CD14-positive monocyte (primary cell): ENCODE data around the gene WWOX. TPM values are rescaled to one million over a fixed set of nuclear protein-coding genes. Genes with fewer than 3 reads are reported as not detected.

Experiments
- DNase-seq, 3 donors: peaks; one replicate each; pipeline ENCODE4 v3.0.0-alpha.2; 2011 to 2022
- H2AFZ ChIP-seq: 2 replicates; pipeline ENCODE4 v1.6.0; 2012; ENCODE audit warnings: mild to moderate bottlenecking, low read depth, low read length, inconsistent platforms; ENCODE audit not compliant: insufficient read depth, poor library complexity, severe bottlenecking
- H3K27ac ChIP-seq, 2 donors: 1 replicate in 1 of 2; 2 replicates in 1 of 2; pipeline ENCODE4 v1.5.1; 2012 to 2013; ENCODE audit warnings: low read length in 2 of 2, control low read depth in 1 of 2, inconsistent platforms in 1 of 2, low read depth in 1 of 2, mild to moderate bottlenecking in 1 of 2
- H3K27me3 ChIP-seq, 2 donors: one replicate each; pipeline versions ENCODE4 v1.6.0 to v1.6.1; 2011 to 2013; ENCODE audit warnings: low read length in 2 of 2; ENCODE audit not compliant: control insufficient read depth in 2 of 2, insufficient read depth in 2 of 2
- H3K36me3 ChIP-seq, 2 donors: replicated peaks in 1 of 2; 1 replicate in 1 of 2; 2 replicates in 1 of 2; pipeline versions ENCODE4 v1.5.1 to v1.6.1; 2012 to 2013; ENCODE audit warnings: low read length in 2 of 2, control low read depth in 1 of 2, inconsistent platforms in 1 of 2, mild to moderate bottlenecking in 1 of 2; ENCODE audit not compliant: insufficient read depth in 2 of 2, control insufficient read depth in 1 of 2
- H3K4me1 ChIP-seq, 2 donors: 1 replicate in 1 of 2; 2 replicates in 1 of 2; pipeline versions ENCODE4 v1.5.1 to v1.6.1; 2012 to 2013; ENCODE audit warnings: low read length in 2 of 2, control low read depth in 1 of 2, inconsistent platforms in 1 of 2, mild to moderate bottlenecking in 1 of 2, moderate library complexity in 1 of 2; ENCODE audit not compliant: insufficient read depth in 2 of 2, control insufficient read depth in 1 of 2
- H3K4me2 ChIP-seq: replicated peaks from 2 replicates; pipeline ENCODE3; 2012; ENCODE audit warnings: low read length, moderate library complexity, mild to moderate bottlenecking; ENCODE audit not compliant: poor library complexity, severe bottlenecking; ENCODE audit errors: extremely low read depth
- H3K4me3 ChIP-seq, 3 experiments: fragments of 200-600 bp in 1 of 3; sonication (generic) in 1 of 3; replicated peaks in 1 of 3; 1 replicate in 2 of 3; 2 replicates in 1 of 3; pipeline ENCODE4 v1.5.1; 2011 to 2013; ENCODE audit warnings: low read length in 3 of 3, mild to moderate bottlenecking in 3 of 3, control low read depth in 2 of 3, low read depth in 2 of 3, inconsistent platforms in 1 of 3, moderate library complexity in 1 of 3
- H3K79me2 ChIP-seq: 2 replicates; pipeline ENCODE4 v1.6.0; 2012; ENCODE audit warnings: mild to moderate bottlenecking, control low read depth, inconsistent platforms, low read length, moderate library complexity; ENCODE audit not compliant: insufficient read depth
- H3K9ac ChIP-seq: 2 replicates; pipeline ENCODE4 v1.6.0; 2017; ENCODE audit warnings: low read length, mild to moderate bottlenecking; ENCODE audit not compliant: insufficient read depth, poor library complexity, severe bottlenecking
- H3K9me3 ChIP-seq, 2 donors: replicated peaks in 1 of 2; 1 replicate in 1 of 2; 2 replicates in 1 of 2; pipeline versions ENCODE4 v1.5.1 to v1.6.1; 2012 to 2013; ENCODE audit warnings: low read length in 2 of 2, control low read depth in 1 of 2; ENCODE audit not compliant: control insufficient read depth in 1 of 2, insufficient read depth in 1 of 2
- H4K20me1 ChIP-seq: 2 replicates; pipeline ENCODE4 v1.6.0; 2012; ENCODE audit warnings: mild to moderate bottlenecking, low read length, control low read depth, moderate library complexity; ENCODE audit not compliant: insufficient read depth
- H3K27ac Mint-ChIP-seq, 7 donors: one replicate each; pipeline ENCODE4 v1.8.0; 2020; ENCODE audit warnings: mild to moderate bottlenecking in 7 of 7, mixed read lengths in 7 of 7, moderate library complexity in 6 of 7, inconsistent platforms in 2 of 7
- H3K27me3 Mint-ChIP-seq, 3 donors: one replicate each; pipeline ENCODE4 v1.8.0; 2021 to 2022; ENCODE audit warnings: low read depth in 3 of 3, mild to moderate bottlenecking in 3 of 3, mixed read lengths in 3 of 3, moderate library complexity in 3 of 3, inconsistent platforms in 1 of 3
- H3K36me3 Mint-ChIP-seq, 2 donors: one replicate each; pipeline ENCODE4 v1.8.0; 2020; ENCODE audit warnings: mixed read lengths in 2 of 2, inconsistent platforms in 1 of 2, mild to moderate bottlenecking in 1 of 2
- H3K4me1 Mint-ChIP-seq: one replicate; pipeline ENCODE4 v1.8.0; 2020; ENCODE audit warnings: mild to moderate bottlenecking, mixed read lengths
- H3K4me3 Mint-ChIP-seq, 2 donors: one replicate each; pipeline ENCODE4 v1.8.0; 2020; ENCODE audit warnings: mild to moderate bottlenecking in 2 of 2, mixed read lengths in 2 of 2, moderate library complexity in 1 of 2
- H3K9me3 Mint-ChIP-seq, 7 donors: one replicate each; pipeline ENCODE4 v1.8.0; 2020 to 2022; ENCODE audit warnings: mixed read lengths in 7 of 7, mild to moderate bottlenecking in 6 of 7, moderate library complexity in 6 of 7, inconsistent platforms in 2 of 7
- WGBS: methylation state at CpG from one replicate; pipeline ENCODE4 v1.1.5; 2013; ENCODE audit warnings: missing lambda C conversion rate; ENCODE audit not compliant: insufficient coverage; 5-methylcytosine and 5-hydroxymethylcytosine counted together
- intact Hi-C, 2 donors: fragments of 100-400 bp; cut with micrococcal nuclease; formaldehyde crosslinking; loops; one replicate each; pipeline versions ENCODE4 v1.15.0 to v1.15.1; 2023
- polyA plus RNA-seq, 3 donors: library from polyadenylated mRNA; depleted of rRNA in 1 of 3; unstranded in 2 of 3; stranded (reverse) in 1 of 3; fragments of 300-500 nt in 2 of 3; fragments of >200 nt in 1 of 3; fragmentation: Illumina TruSeq in 2 of 3; gene quantifications; 1 replicate in 2 of 3; 2 replicates in 1 of 3; pipeline ENCODE4 v1.2.3, GENCODE V29; 2012 to 2021
- TF ChIP-seq, protein P1 (sequence below): fragments of 200-600 bp; IDR thresholded peaks from one replicate; pipeline ENCODE4 v1.8.0; 2022; ENCODE audit warnings: antibody characterized with exemption, mild to moderate bottlenecking

The WWOX gene
- polyA plus RNA-seq, 3 donors = 4.0 to 7.0 (median 6.3) TPM

DNA sequence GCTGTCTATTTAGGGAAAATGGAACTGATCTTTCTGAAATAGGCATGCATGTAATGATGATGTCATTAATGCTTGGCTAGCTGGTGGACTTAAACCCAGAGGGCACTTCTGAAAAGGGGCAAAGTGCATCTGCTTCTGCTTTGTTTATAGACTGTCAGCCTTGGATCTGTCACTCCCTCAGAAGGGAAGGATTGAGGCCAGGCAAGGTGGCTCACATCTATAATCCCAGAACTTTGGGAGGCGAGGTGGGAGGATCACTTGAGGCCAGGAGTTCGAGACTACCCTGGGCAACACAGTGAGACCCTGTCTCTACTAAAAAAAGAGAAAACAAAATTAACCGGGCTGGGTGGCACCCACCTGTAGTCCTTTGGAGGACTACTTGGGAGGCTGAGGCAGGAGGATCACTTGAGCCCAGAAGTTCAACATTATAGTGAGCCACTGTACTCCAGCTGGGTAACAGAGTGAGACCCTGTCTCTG is 185.5 kb downstream of the WWOX start:
- Histone ChIP-seq H2AFZ (no peak overlapping the region), H3K4me1 (no peaks in the 10 kb centered on the region), H3K9me3 (no peaks in the 10 kb centered on the region), H3K9ac (no peak overlapping the region), H3K79me2 (no peaks in the 10 kb centered on the region), H3K36me3 (no peaks in the 10 kb centered on the region), H4K20me1 (no peaks in the 10 kb centered on the region), H3K27me3 (no peaks in the 10 kb centered on the region), H3K27ac (no peak overlapping the region), H3K4me3 (no peak overlapping the region), H3K4me2 (no peak overlapping the region)
- Mint-ChIP-seq H3K27me3 (peaks cover 0 to 1% (median 0%) of the 10 kb centered on the region in 3 donors), H3K4me3 (no peak overlapping the region), H3K9me3 (peaks cover 0 to 12% (median 8%) of the 10 kb centered on the region in 7 donors), H3K4me1 (no peaks in the 10 kb centered on the region), H3K27ac (no peak overlapping the region), H3K36me3 (no peaks in the 10 kb centered on the region)
- TF ChIP-seq, protein P1, sequence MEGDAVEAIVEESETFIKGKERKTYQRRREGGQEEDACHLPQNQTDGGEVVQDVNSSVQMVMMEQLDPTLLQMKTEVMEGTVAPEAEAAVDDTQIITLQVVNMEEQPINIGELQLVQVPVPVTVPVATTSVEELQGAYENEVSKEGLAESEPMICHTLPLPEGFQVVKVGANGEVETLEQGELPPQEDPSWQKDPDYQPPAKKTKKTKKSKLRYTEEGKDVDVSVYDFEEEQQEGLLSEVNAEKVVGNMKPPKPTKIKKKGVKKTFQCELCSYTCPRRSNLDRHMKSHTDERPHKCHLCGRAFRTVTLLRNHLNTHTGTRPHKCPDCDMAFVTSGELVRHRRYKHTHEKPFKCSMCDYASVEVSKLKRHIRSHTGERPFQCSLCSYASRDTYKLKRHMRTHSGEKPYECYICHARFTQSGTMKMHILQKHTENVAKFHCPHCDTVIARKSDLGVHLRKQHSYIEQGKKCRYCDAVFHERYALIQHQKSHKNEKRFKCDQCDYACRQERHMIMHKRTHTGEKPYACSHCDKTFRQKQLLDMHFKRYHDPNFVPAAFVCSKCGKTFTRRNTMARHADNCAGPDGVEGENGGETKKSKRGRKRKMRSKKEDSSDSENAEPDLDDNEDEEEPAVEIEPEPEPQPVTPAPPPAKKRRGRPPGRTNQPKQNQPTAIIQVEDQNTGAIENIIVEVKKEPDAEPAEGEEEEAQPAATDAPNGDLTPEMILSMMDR = no peak
- DNase-seq = no peak
- WGBS = 100% methylated on average over 1 of the region's 3 CpGs
- intact Hi-C loops = no loop called here

DNA sequence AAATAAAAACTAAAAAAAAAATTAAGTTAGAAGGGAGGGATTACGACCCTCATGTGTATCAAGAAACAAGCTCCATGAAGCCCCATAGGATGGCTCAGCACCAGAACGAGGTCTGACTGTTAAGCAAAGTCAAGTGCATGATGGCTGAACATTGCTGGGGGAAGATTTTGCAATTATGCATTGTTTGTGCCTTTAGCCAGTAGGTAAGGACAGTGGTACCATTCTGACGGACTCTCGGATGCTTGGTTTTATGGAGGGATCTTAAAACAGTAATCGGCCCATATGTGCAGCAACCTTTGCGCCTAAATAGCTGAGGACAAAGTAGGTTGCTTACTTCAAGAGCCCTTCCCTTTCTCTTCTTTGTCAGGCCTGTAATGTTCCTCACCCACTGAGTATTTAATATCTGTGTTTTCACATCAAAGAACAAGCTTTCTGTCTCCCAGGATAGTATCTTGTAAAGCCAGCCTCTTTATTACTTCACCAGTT is 186.0 kb downstream of the WWOX start:
- H3K79me2 ChIP-seq = no peaks in the 10 kb centered on the region
- H3K9me3 ChIP-seq = no peaks in the 10 kb centered on the region
- no peaks in the 10 kb centered on the region for H3K4me1 ChIP-seq
- H3K27ac Mint-ChIP-seq = no peak overlapping the region
- peaks cover 0 to 12% (median 8%) of the 10 kb centered on the region in 7 donors for H3K9me3 Mint-ChIP-seq
- H3K27me3 ChIP-seq = no peaks in the 10 kb centered on the region
- H3K4me3 ChIP-seq = no peak overlapping the region
- no peak overlapping the region for H3K27ac ChIP-seq
- H3K27me3 Mint-ChIP-seq = no peaks in the 10 kb centered on the region
- H3K4me3 Mint-ChIP-seq = no peak overlapping the region
- DNase-seq = no peak
- no peaks in the 10 kb centered on the region for H3K36me3 Mint-ChIP-seq
- no peak overlapping the region for H3K4me2 ChIP-seq
- intact Hi-C loops = no loop called here
- 80% methylated on average over 6 of the region's 6 CpGs for WGBS
- H3K4me1 Mint-ChIP-seq = no peaks in the 10 kb centered on the region
- H4K20me1 ChIP-seq = no peaks in the 10 kb centered on the region
- no peak overlapping the region for H2AFZ ChIP-seq
- H3K9ac ChIP-seq = no peak overlapping the region
- TF ChIP-seq, protein P1 = no peak
- no peaks in the 10 kb centered on the region for H3K36me3 ChIP-seq
